Vagina (tissue), 2 donors: ENCODE measurements around the gene EME1. TPM values are rescaled to one million over a fixed set of nuclear protein-coding genes. Genes with fewer than 3 reads are reported as not detected.
"Not testable (repeated sequence)": the region's sequence is repeated elsewhere in the genome, so short reads cannot be mapped to it uniquely, and the experiment has no call there.

ENCODE experiments used
- DNase-seq, 2 donors: peaks; one replicate each; pipeline ENCODE4 v3.0.0-alpha.2; 2017; ENCODE audit errors: extremely low spot score in 2 of 2
- H3K27ac ChIP-seq: fragments of 200-600 bp; sonication (generic); one replicate; pipeline ENCODE4 v1.5.1; 2019
- H3K27me3 ChIP-seq: fragments of 200-600 bp; sonication (generic); one replicate; pipeline ENCODE4 v1.5.1; 2019
- H3K36me3 ChIP-seq, 2 donors: fragments of 200-600 bp; sonication (generic); one replicate each; pipeline ENCODE4 v1.5.1; 2017 to 2019
- H3K4me1 ChIP-seq: fragments of 200-600 bp; sonication (generic); one replicate; pipeline ENCODE4 v1.5.1; 2019
- H3K4me3 ChIP-seq, 2 donors: fragments of 200-600 bp; sonication (generic); 1 replicate in 1 of 2; 2 replicates in 1 of 2; pipeline ENCODE4 v1.5.1; 2016 to 2019
- H3K9me3 ChIP-seq: fragments of 200-600 bp; sonication (generic); one replicate; pipeline ENCODE4 v1.5.1; 2019
- CTCF ChIP-seq, 3 experiments: fragments of 450-650 bp in 2 of 3; fragments of 200-600 bp in 1 of 3; sonication (generic) in 1 of 3; IDR thresholded peaks; one replicate each; pipeline ENCODE4 v1.5.1; 2017 to 2019; ENCODE audit warnings: antibody characterized with exemption in 3 of 3, mild to moderate bottlenecking in 2 of 3, moderate library complexity in 2 of 3
- POLR2A ChIP-seq, 2 donors: fragments of 450-650 bp; IDR thresholded peaks; one replicate each; pipeline ENCODE4 v1.6.1; 2017; ENCODE audit warnings: antibody characterized with exemption in 2 of 2, mild to moderate bottlenecking in 2 of 2, moderate library complexity in 2 of 2
- POLR2AphosphoS5 ChIP-seq, 2 donors: sonication (generic); formaldehyde crosslinking; IDR thresholded peaks; one replicate each; pipeline ENCODE4 v1.9.0; 2017; ENCODE audit warnings: antibody characterized with exemption in 2 of 2, mild to moderate bottlenecking in 2 of 2, low read depth in 1 of 2; ENCODE audit not compliant: insufficient read depth in 1 of 2
- intact Hi-C: fragments of 100-400 bp; cut with DNase I; formaldehyde crosslinking; loops from one replicate; pipeline ENCODE4 v1.15.1; 2023
- total RNA-seq: library from RNA; depleted of rRNA; stranded (reverse); fragments of >200 nt; gene quantifications from one replicate; pipeline ENCODE4 v1.2.3, GENCODE V29; 2016

The EME1 gene
- total RNA-seq, 1 donor from 2014 or later, result 2.9 TPM

- Histone ChIP-seq H3K36me3 (no peaks in the 10 kb centered on the region), H3K4me3 (no peak overlapping the region), H3K4me1 (no peaks in the 10 kb centered on the region), H3K27me3 (no peaks in the 10 kb centered on the region), H3K9me3 (no peaks in the 10 kb centered on the region), H3K27ac (no peak overlapping the region)
- intact Hi-C loops, result no loop called here
- TF ChIP-seq CTCF (IDR thresholded peaks at IDR 0.05), result no peak
- no peak for DNase-seq
These were observed 43.3 kb upstream of the EME1 start for GRCh38 chr17:50329716-50330115.

- intact Hi-C loops, result no loop called here
- Histone ChIP-seq H3K9me3 (no peaks in the 10 kb centered on the region), H3K36me3 (no peaks in the 10 kb centered on the region), H3K4me1 (no peaks in the 10 kb centered on the region), H3K27me3 (no peaks in the 10 kb centered on the region), H3K4me3 (no peak overlapping the region), H3K27ac (no peak overlapping the region)
- no peak for DNase-seq
- TF ChIP-seq POLR2A (IDR thresholded peaks at IDR 0.05), result no peak
- TF ChIP-seq POLR2AphosphoS5 (IDR thresholded peaks at IDR 0.05; ENCODE audit: insufficient read depth in 1 of 2, low read depth in 1 of 2), result no peak
- no peak for TF ChIP-seq CTCF (IDR thresholded peaks at IDR 0.05)
These were observed 42.8 kb upstream of the EME1 start for GRCh38 chr17:50330151-50330775.

GRCh38 chr17:50331085-50331791, 41.8 kb upstream of the EME1 start:
- Histone ChIP-seq H3K27me3 (no peaks in the 10 kb centered on the region), H3K4me1 (no peaks in the 10 kb centered on the region), H3K27ac (no peak overlapping the region), H3K9me3 (no peaks in the 10 kb centered on the region), H3K36me3 (no peaks in the 10 kb centered on the region), H3K4me3 (no peak overlapping the region)
- DNase-seq, result no peak
- TF ChIP-seq POLR2A (IDR thresholded peaks at IDR 0.05), result no peak
- no peak for TF ChIP-seq CTCF (IDR thresholded peaks at IDR 0.05)
- TF ChIP-seq POLR2AphosphoS5 (IDR thresholded peaks at IDR 0.05; ENCODE audit: insufficient read depth in 1 of 2, low read depth in 1 of 2), result no peak
- intact Hi-C loops, result no loop called here

GRCh38 chr17:50332196-50332595, 40.8 kb upstream of the EME1 start:
- no peak for TF ChIP-seq CTCF (IDR thresholded peaks at IDR 0.05)
- Histone ChIP-seq H3K4me3 (no peak overlapping the region), H3K27ac (no peak overlapping the region), H3K27me3 (no peaks in the 10 kb centered on the region), H3K4me1 (no peaks in the 10 kb centered on the region), H3K36me3 (no peaks in the 10 kb centered on the region), H3K9me3 (no peaks in the 10 kb centered on the region)
- no peak for DNase-seq
- intact Hi-C loops, result no loop called here

GRCh38 chr17:50333291-50334057, 39.6 kb upstream of the EME1 start:
- H3K27ac ChIP-seq, DNase-seq, H3K4me3 ChIP-seq, intact Hi-C loops, H3K4me1 ChIP-seq, H3K9me3 ChIP-seq, H3K27me3 ChIP-seq, H3K36me3 ChIP-seq: not testable (repeated sequence)
